Measurements from ENCODE around the gene SEMA3C. TPM values are rescaled to one million over a fixed set of nuclear protein-coding genes. Genes with fewer than 3 reads are reported as not detected.

Gene SEMA3C
- total RNA-seq, 1 donor from 2014 or later: 91.3 TPM

GRCh38 chr7:80826520-80827238, 92.2 kb downstream of the SEMA3C start:
- Mint-ChIP-seq H3K9me3 (ENCODE audit: unreplicated experiment) (no peaks in the 10 kb centered on the region), H3K36me3 (ENCODE audit: unreplicated experiment) (no peaks in the 10 kb centered on the region), H3K27me3 (ENCODE audit: unreplicated experiment) (no peaks in the 10 kb centered on the region), H3K4me1 (ENCODE audit: low read depth, unreplicated experiment) (peaks cover 17% of the 10 kb centered on the region), H3K4me3 (ENCODE audit: unreplicated experiment) (no peak overlapping the region), H3K27ac (ENCODE audit: unreplicated experiment) (no peak overlapping the region)
- no peak for DNase-seq
- TF ChIP-seq, protein P1, sequence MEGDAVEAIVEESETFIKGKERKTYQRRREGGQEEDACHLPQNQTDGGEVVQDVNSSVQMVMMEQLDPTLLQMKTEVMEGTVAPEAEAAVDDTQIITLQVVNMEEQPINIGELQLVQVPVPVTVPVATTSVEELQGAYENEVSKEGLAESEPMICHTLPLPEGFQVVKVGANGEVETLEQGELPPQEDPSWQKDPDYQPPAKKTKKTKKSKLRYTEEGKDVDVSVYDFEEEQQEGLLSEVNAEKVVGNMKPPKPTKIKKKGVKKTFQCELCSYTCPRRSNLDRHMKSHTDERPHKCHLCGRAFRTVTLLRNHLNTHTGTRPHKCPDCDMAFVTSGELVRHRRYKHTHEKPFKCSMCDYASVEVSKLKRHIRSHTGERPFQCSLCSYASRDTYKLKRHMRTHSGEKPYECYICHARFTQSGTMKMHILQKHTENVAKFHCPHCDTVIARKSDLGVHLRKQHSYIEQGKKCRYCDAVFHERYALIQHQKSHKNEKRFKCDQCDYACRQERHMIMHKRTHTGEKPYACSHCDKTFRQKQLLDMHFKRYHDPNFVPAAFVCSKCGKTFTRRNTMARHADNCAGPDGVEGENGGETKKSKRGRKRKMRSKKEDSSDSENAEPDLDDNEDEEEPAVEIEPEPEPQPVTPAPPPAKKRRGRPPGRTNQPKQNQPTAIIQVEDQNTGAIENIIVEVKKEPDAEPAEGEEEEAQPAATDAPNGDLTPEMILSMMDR (IDR thresholded peaks at IDR 0.05; ENCODE audit: partially characterized antibody, unreplicated experiment): no peak

- Mint-ChIP-seq H3K27me3 (ENCODE audit: unreplicated experiment) (no peaks in the 10 kb centered on the region), H3K4me3 (ENCODE audit: unreplicated experiment) (no peak overlapping the region), H3K4me1 (ENCODE audit: low read depth, unreplicated experiment) (peaks cover 16% of the 10 kb centered on the region), H3K9me3 (ENCODE audit: unreplicated experiment) (no peaks in the 10 kb centered on the region), H3K27ac (ENCODE audit: unreplicated experiment) (no peak overlapping the region), H3K36me3 (ENCODE audit: unreplicated experiment) (no peaks in the 10 kb centered on the region)
- no peak for DNase-seq
- TF ChIP-seq, protein P1 (IDR thresholded peaks at IDR 0.05; ENCODE audit: partially characterized antibody, unreplicated experiment): no peak
These were observed 93.4 kb downstream of the SEMA3C start for GRCh38 chr7:80825499-80825898.

DNA sequence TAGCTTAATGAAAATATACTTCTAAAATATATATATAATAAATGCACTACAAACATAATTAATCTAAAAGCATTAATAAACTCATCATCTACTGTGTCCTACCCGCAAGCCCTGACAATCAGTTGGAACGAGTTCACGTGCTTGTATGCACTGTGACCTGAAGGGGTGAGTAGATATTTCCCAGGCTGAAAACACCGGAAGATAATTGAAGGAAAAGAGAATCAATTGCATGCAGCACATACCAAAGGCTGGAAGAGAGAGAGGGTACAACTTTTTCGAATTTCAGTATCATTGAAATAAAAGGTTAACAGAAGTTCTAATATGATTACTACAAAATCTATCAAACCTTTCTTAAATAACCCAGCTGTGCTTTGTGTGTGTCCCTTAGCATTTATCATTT, 94.6 kb downstream of the SEMA3C start:
- H3K27ac Mint-ChIP-seq (ENCODE audit: unreplicated experiment): no peak overlapping the region

GRCh38 chr7:80823057-80823456, 95.8 kb downstream of the SEMA3C start:
- H3K9me3 Mint-ChIP-seq (ENCODE audit: unreplicated experiment): no peaks in the 10 kb centered on the region
- TF ChIP-seq, protein P1 (IDR thresholded peaks at IDR 0.05; ENCODE audit: partially characterized antibody, unreplicated experiment): no peak
- no peaks in the 10 kb centered on the region for H3K36me3 Mint-ChIP-seq (ENCODE audit: unreplicated experiment)
- no peak for DNase-seq
- H3K27ac Mint-ChIP-seq (ENCODE audit: unreplicated experiment): no peak overlapping the region
- H3K27me3 Mint-ChIP-seq (ENCODE audit: unreplicated experiment): no peaks in the 10 kb centered on the region
- H3K4me1 Mint-ChIP-seq (ENCODE audit: low read depth, unreplicated experiment): peaks cover 16% of the 10 kb centered on the region
- H3K4me3 Mint-ChIP-seq (ENCODE audit: unreplicated experiment): no peak overlapping the region

More for the DNA sequence above, 94.6 kb downstream of the SEMA3C start:
- H3K36me3 Mint-ChIP-seq (ENCODE audit: unreplicated experiment): no peaks in the 10 kb centered on the region
- H3K4me3 Mint-ChIP-seq (ENCODE audit: unreplicated experiment): no peak overlapping the region
- DNase-seq: no peak
- H3K27me3 Mint-ChIP-seq (ENCODE audit: unreplicated experiment): no peaks in the 10 kb centered on the region
- peaks cover 16% of the 10 kb centered on the region for H3K4me1 Mint-ChIP-seq (ENCODE audit: low read depth, unreplicated experiment)
- H3K9me3 Mint-ChIP-seq (ENCODE audit: unreplicated experiment): no peaks in the 10 kb centered on the region
- TF ChIP-seq, protein P1 (IDR thresholded peaks at IDR 0.05; ENCODE audit: partially characterized antibody, unreplicated experiment): no peak

GRCh38 chr7:80821771-80822319, 97.0 kb downstream of the SEMA3C start:
- TF ChIP-seq, protein P1 (IDR thresholded peaks at IDR 0.05; ENCODE audit: partially characterized antibody, unreplicated experiment): no peak
- H3K4me1 Mint-ChIP-seq (ENCODE audit: low read depth, unreplicated experiment): peaks cover 16% of the 10 kb centered on the region
- DNase-seq: no peak

More at GRCh38 chr7:80821771-80822319, 97.0 kb downstream of the SEMA3C start:
- H3K27me3 Mint-ChIP-seq (ENCODE audit: unreplicated experiment): no peaks in the 10 kb centered on the region
- H3K9me3 Mint-ChIP-seq (ENCODE audit: unreplicated experiment): no peaks in the 10 kb centered on the region
- no peaks in the 10 kb centered on the region for H3K36me3 Mint-ChIP-seq (ENCODE audit: unreplicated experiment)
- H3K27ac Mint-ChIP-seq (ENCODE audit: unreplicated experiment): peak overlapping the region; percentile 53
- H3K4me3 Mint-ChIP-seq (ENCODE audit: unreplicated experiment): no peak overlapping the region

Measured in glutamatergic neuron (in vitro differentiated cells).